Stimulated activated CD8-positive, alpha-beta memory T cell treated with anti-CD3 and anti-CD28 coated beads, Interleukin-12 subunit alpha, Interleukin-12 subunit beta, amount 100 ng/mL, for 24 hours (primary cell): ENCODE results near the gene HPCA.

Experiments
- DNase-seq: peaks from one replicate; pipeline ENCODE4 v3.0.0-alpha.2; 2020; ENCODE audit errors: extremely low read depth

Gene HPCA

DNA sequence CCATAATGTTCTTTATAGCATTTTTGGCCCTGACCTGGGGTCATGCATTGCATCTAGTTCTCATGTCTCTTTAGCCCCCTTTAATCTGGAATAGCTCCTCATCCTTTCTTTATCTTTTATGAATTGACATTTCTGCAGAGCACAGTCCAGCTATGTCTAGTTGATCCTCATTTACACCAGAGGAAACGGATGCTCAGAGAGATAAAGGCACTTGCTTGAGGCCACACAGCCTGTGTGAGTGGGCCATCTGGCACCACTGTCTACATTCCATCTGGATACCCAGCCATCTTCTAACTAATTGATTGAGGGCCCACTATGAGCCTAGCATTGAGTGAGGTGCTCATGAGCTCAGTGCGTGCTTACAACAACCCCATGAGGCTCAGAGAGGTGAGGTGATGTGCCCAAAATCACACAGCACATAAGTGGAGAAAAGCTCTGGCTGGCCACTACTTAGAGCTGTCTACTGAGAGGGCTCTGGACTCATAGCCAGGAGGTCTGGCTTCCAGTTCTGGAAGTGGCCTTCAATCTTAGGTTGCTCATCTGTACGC, 3.5 kb downstream of the HPCA start:
- DNase-seq = no peak

GRCh38 chr1:32890516-32891240, 4.4 kb downstream of the HPCA start:
- no peak for DNase-seq

- no peak for DNase-seq
Measured at GRCh38 chr1:32891241-32891570, 4.9 kb downstream of the HPCA start.

GRCh38 chr1:32891630-32892029, 5.3 kb downstream of the HPCA start:
- no peak for DNase-seq

DNA sequence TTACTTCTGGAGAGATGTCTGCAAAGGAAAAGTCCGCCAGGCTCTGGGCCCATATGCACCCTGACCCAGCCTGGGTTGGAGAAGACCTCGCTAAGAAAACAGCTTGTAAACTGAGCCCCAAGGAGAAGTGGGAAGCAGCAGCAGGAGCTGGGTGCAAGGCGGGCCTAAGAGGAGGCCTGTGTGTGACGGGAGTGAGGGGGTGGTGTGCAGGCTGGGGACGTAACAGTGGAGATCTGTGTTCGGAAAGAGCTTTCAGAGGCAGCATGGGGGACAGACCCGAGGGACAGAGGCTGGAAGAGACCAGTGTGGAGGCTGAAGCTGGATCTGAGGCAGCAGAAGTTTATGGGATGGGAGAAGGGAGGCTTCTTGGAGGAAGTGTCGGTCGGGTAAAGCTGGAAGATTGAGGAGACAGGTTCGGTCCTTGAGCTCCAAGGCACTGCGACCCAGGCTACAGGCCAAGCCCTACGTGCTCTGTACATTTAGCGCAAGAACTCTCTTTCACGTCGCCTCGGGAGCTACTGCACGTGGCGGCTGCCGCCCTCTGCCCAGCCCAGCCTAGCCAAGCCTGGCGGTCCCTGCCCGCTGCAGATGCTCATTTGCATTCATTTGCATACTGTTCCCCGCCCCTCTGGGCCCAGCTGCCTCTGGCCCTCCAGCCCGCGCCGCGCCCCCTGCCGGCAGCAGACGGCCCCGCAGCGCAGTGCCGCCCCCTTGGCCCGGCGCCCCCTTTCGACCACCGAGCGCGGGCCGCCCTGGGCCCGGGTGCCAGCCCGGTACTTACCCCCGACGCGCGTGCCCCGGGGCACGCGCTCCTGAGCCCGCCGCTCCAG, 6.3 kb downstream of the HPCA start:
- no peak for DNase-seq

- no peak for DNase-seq
Measured at GRCh38 chr1:32893198-32894018, 7.1 kb downstream of the HPCA start.

DNA sequence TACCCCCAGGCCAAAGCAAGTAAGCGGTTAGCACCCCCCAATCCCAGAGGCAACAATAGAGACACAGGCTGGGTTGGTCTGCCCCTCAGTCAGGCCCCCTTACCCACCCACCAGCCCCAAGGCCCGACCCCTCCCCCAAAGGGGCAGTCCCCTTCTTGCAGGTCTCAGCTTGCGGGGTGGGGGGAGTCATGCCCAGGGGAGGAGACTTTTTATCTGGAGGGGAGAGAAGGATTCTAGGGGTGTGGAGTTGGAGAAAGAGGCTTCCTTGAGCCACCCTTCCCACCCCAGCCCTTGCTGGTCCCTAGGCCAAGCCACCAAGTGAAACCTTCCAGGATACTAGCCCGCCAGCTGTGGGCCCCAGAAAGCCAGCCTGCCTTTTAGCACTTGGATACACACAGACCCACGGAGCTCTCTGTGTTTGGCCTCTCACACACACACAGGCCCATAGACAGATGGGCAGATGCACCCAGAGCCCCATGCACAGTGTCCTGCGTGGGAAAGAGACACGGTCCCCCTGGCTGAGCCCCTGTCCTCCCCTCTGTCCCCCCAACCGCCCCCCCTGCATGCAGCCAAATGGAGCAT, 7.8 kb downstream of the HPCA start:
- DNase-seq = no peak

GRCh38 chr1:32894681-32895080, 8.4 kb downstream of the HPCA start:
- no peak for DNase-seq

DNA sequence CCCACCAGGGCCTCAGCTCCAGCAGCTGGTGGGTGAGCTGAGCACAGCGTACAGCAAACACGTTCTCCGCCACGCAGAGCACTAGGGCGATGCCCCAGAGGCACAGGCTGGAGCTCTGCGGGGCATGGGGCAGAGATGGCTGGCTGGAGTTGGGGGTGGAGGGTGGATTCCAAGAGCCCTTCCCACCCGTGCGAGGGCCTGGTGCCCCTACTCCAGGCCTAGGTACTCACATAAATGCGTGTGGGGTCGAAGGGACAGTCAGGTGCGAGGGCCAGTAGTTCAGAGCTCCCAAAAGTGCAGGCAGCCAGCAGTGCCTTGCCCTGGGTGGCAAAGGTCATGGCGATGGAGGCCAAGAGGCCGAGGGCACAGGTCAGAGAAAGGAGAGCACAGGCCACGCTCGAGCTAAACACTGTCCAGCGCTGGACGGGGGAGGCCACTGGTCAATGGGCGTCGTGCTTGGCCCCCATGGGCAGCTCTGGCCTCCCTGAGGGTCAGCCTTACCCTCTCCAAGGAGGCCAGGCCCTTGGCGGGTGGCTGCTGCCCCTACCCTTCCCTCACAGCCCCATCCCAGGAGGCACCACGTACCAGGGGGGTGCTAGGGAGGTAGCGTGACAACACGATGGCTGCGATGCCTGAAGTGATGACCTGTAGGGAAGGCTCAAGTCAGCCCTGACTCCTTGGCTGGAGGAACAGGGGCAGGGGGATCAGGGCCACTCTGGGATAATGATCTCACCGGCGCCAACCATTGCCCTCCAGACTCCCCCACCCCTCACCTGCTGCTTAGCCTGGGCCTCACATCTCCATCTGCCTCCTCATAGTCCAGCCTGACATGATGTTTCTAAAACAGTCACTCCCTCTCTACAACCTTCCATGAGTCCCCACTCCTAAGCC, 9.3 kb downstream of the HPCA start:
- no peak for DNase-seq

GRCh38 chr1:32896451-32896850, 10.2 kb downstream of the HPCA start:
- no peak for DNase-seq

- DNase-seq = no peak
Measured at GRCh38 chr1:32897082-32898049, 11.1 kb downstream of the HPCA start.

GRCh38 chr1:32898056-32898455, 11.8 kb downstream of the HPCA start:
- no peak for DNase-seq

DNA sequence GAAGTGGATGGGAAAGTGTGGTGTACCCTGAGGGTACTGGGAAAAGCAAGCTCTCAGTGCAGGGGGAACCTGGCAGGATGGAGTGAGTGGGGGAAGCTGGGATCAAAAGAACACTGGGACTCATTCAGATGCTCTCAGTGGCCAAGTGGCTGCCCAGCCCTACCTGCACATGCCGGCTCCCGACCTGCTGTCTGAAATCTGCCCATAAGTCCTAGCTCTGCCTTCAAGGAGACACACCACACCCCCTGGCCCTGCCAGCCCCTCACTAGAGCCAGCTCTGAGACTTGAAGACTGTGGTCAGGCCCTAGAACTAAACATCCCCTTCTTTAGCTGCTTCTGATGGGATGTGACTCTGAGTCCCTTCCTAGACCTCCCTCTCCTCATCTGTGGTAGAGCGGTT, 12.7 kb downstream of the HPCA start:
- DNase-seq = no peak

GRCh38 chr1:32899586-32900296, 13.4 kb downstream of the HPCA start:
- no peak for DNase-seq

GRCh38 chr1:32900371-32900955, 14.2 kb downstream of the HPCA start:
- DNase-seq = no peak

- DNase-seq = no peak
Measured at GRCh38 chr1:32900956-32901822, 14.9 kb downstream of the HPCA start, which contains the start of gene TMEM54. Gene TMEM54, minus strand, starts transcription at chr1:32901389. Its CDS starts 151 bp downstream, at chr1:32901238.

GRCh38 chr1:32901823-32902534, 15.7 kb downstream of the HPCA start:
- no peak for DNase-seq
